ENCODE results near the gene CLRN3.

Gene CLRN3

DNA sequence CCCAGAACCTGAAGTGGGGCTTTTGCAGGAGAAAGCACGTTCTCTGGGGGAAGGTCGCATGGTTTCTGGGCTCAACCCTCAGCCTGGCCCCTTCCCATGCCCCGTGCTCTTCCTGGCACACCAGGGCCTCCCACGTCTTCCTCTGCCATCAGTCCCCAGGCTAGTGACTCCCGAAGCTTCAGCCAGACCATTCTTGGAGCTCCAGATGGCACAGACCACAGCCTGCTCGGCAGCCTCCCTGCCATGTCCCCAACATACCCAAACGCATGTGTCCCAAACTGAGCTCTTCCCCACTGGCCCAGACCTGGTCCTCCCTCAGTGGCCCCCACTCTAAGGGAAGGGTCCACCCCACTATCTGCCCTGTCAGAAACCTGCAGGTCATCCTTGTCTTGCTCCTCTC, 47.0 kb downstream of the CLRN3 start:
- DNase-seq (ENCODE audit: low read depth): no peak

GRCh38 chr10:127840884-127841283, 51.9 kb downstream of the CLRN3 start:
- DNase-seq (ENCODE audit: low read depth): no peak

- no peak for DNase-seq (ENCODE audit: low read depth)
These were observed 55.8 kb downstream of the CLRN3 start for GRCh38 chr10:127836966-127837365.

DNA sequence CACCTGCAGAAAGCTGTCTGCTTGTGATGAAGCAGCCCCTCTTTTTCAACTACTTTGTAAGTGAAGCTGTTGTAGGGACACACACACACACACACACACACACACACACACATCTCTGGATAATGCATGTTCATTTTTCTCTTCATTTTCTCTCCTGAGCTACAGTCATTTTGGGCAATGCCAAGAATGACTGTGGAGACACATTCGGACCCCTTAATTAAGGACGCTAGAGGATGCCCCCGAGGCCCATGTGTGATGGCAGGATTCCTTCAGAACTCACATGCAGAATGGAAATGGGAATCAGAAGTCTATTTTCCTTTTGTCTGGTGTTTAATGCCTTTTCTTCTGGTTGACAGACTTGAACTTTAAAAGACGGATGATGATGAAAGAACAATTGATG, 56.6 kb downstream of the CLRN3 start:
- DNase-seq (ENCODE audit: low read depth): no peak

- DNase-seq (ENCODE audit: low read depth): no peak
These were observed 58.0 kb downstream of the CLRN3 start for GRCh38 chr10:127834791-127835190.

- no peak for DNase-seq (ENCODE audit: low read depth)
These were observed 58.5 kb downstream of the CLRN3 start for GRCh38 chr10:127834221-127834620.

DNA sequence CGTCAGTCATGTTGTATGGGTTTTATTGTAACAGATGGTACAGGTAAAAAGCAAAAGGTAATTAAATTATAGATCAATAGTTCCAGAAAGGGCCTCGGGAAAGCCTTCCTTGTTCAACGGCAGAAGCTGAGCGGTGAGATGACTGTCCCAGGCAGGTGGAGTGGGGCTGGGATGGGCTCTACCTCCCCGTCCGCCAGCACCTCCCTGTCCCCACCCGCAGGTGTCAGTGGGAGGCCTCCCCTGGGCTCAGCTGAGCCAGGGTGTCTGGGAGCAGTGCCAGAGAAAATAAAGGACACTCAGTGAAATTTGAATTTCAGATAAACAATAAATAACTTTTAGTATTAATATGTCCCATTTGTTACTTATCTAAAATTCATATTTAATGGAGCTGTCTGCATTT, 58.9 kb downstream of the CLRN3 start:
- DNase-seq (ENCODE audit: low read depth): no peak

- DNase-seq (ENCODE audit: low read depth): no peak
These were observed 60.2 kb downstream of the CLRN3 start for GRCh38 chr10:127832501-127832900.

DNA sequence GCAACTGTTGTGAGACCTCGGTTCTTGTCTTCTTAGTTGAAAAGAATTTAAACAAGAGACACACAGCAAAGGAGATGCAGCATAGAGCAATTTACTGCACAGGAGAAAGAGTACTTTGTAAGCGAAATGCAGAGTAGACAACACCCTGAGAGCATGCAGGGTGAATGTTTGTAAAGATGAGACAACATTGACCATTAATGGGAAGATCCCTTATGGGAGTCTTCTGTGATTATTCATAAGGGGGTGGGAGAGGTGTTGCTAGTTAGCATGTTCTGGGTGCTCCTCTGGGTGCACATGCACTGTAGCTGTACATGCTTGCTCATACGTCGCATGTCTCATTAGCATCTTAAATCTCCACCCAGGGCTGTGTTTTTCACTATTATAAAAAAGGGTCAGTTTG, 62.3 kb downstream of the CLRN3 start:
- no peak for DNase-seq (ENCODE audit: low read depth)

Data from stimulated activated CD8-positive, alpha-beta memory T cell treated with anti-CD3 and anti-CD28 coated beads, Interleukin-15, amount 100 ng/mL, for 1 hour (primary cell).